SU-DHL-6 (cell line): ENCODE data around the gene PRDM10.

Experiments
- CTCF ChIP-seq: fragments of 200-600 bp; sonication (generic); IDR thresholded peaks from one replicate; pipeline ENCODE4 v1.5.1; 2017; ENCODE audit warnings: antibody characterized with exemption, mild to moderate bottlenecking, low read length, moderate library complexity; ENCODE audit not compliant: insufficient read depth, poor library complexity, severe bottlenecking
- EZH2phosphoT487 ChIP-seq: fragments of 200-600 bp; sonication (generic), shearing (Covaris generic); conservative IDR thresholded peaks from 2 replicates; pipeline ENCODE4 v1.6.1; 2018; ENCODE audit warnings: mild to moderate bottlenecking, antibody characterized with exemption, low read length, moderate library complexity, mixed read lengths

GRCh38 chr11:129997513-129997912, 5.1 kb downstream of the PRDM10 start:
- TF ChIP-seq CTCF: no peak
- TF ChIP-seq EZH2phosphoT487: no peak
